Activated CD4-positive, CD25-positive, alpha-beta regulatory T cell treated with anti-CD3 and anti-CD28 coated beads, Interleukin-2, amount 50 U/mL, for 24 hours (primary cell): ENCODE results near the gene PPP2R2B.

Source experiments
- ATAC-seq, 2 donors: fragments of 150-1000 bp; cut with Tn5 transposase; one replicate each; pipeline ENCODE4 v1.10.0; 2021; ENCODE audit warnings: mild to moderate bottlenecking in 1 of 2, moderate library complexity in 1 of 2

PPP2R2B gene

GRCh38 chr5:146821732-146822131, 56.8 kb downstream of the PPP2R2B start:
- no peak for ATAC-seq

GRCh38 chr5:146820987-146821386, 57.6 kb downstream of the PPP2R2B start:
- no peak for ATAC-seq

DNA sequence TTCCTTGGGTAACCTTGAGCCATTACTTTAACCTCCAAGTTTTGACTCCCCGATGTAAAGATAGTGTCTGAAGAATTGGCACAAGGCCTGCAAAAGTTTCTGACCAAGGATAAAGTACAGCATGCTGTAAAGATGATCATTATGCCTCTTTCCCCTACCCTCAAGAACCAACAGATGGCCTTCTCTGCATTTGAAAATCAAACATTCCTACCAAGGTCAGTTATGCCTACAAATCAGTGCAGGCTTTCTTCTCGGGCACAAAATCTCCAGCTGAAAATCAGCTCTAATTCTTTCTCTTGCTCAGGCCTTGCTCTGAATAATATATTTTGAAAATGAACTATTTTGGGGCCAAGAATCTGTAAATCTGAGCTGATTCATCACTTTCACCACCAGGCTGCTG, 59.7 kb downstream of the PPP2R2B start:
- ATAC-seq: no peak

- no peak for ATAC-seq
Observed at GRCh38 chr5:146817973-146818372, 60.6 kb downstream of the PPP2R2B start.

DNA sequence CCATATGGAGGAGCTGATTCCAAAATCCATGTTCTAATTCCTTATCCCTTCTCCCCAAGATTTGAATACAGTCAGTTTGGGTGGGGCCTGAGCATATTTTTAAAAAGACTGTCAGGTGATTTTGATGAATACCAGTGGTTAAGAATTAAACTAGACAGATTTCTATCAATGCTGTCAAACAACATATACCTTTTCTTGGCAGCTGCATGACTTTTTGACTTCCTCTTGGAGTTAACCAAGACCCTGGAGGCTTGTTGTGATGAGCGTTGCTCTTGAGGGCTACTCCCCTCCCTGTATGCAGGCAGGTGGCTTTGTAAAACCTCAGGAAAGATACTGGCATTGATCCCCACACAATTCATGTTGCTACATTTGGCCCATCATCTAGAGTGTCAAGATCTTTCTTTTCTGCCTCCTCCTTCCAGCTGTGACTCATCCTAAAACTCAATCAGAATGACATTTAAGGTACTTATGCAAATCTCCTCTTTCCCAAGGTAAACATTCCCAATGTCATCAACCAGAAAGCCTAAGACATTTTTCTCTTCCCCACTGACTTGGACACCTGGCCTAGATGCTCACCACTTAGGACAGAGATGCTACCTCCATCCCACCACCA, 61.7 kb downstream of the PPP2R2B start:
- ATAC-seq: no peak

DNA sequence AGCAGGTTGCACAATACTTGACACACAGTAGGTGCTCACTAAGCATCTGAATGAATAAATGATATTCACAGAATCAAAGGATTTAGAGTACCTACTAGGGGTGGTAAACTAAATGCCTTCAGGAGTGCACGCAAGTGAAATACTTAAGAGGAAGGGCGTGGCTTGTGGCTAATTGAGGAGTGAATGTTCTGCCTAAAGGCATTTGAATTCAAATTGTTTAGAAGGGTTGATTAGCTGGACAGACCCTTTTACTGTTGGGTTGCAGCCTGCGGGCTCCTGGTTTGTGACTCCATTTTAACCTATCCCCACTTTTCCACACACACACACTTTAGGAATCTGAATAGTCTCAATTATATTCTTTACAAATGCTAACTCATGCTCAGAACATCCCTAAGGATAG, 63.1 kb downstream of the PPP2R2B start:
- no peak for ATAC-seq

DNA sequence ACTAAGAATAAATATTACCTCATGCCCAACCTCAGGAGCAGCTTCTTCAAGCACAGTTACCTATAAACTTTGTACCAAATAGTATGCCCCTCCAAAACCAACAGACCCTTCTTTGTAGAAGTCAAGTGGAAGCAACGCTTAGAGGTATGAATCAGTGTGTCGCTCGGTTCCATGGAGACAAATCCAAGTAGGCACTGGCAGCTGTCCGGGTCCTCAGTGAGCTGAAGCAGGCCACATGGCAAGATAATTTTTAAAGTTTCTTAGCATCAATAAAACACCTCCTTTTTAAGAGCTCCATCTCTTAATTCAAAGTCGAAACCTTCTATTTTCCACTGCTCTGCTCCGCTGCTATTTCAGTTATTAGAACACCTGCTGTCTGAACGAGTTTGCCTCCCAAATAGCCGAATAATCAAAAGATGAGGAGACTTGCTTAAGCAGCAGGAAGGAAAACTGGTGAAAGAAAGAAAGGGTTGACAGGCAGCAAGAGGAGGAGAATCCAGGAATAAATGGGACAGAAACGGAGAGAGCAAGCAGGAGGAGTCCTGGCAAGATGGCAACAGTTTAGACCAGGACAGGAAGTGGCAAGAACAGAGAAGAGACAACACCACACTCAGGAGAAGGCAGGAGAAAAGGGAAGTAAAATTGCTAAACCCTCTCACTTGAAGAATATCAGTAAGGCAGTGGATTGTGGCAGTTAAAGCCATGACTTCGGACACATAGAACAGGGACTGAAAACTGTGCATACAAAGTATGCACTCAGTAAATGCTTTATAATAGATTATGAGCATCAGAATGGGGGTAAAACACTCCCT, 65.0 kb downstream of the PPP2R2B start:
- ATAC-seq: no peak

GRCh38 chr5:146805081-146805480, 73.5 kb downstream of the PPP2R2B start:
- ATAC-seq: no peak

GRCh38 chr5:146802945-146803522, 75.5 kb downstream of the PPP2R2B start:
- no peak for ATAC-seq

- ATAC-seq: no peak
Observed at GRCh38 chr5:146799671-146800070, 78.9 kb downstream of the PPP2R2B start.

- ATAC-seq: no peak
Observed at GRCh38 chr5:146799231-146799630, 79.3 kb downstream of the PPP2R2B start.

DNA sequence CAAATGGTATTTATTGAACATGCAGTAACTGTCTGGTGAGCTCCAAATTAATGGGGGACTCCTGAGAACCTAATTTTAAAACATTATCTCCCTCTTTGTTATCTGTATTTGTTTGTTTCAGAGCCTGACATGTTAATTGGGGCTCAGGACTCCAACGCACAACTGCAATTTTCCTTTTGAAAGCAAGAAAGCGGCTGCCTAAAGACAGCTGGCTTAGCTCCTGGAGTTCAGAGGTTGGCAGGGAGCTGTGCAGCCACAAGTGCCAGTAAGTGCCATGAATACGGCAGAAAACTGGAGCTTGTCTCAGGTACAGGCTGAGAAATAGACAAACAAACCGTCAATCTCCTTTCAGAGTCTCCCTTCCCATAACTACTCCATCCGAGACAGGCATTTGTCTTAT, 80.9 kb downstream of the PPP2R2B start:
- no peak for ATAC-seq

DNA sequence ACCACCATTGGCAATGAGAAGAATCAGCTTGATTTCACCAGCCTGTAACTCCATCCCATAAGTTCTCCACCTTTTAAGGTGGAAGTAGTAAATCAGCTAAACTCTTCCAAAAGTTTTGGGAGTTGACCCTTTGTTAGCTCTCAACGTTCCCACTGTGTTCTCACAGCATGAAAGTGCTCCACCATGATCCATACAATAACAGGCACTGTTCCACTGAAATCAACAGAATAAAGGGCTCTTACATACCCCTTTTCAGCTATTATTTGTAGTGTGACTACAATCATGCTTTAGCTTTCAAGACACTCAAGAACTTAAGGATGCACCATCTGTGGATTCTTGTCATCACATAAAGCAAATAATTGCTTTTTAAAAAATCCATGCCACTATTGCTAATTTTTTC, 81.6 kb downstream of the PPP2R2B start:
- no peak for ATAC-seq

- ATAC-seq: no peak
Observed at GRCh38 chr5:146796144-146796543, 82.4 kb downstream of the PPP2R2B start.

GRCh38 chr5:146794326-146795029, 84.1 kb downstream of the PPP2R2B start:
- peak; percentile 62 to 72 for ATAC-seq

DNA sequence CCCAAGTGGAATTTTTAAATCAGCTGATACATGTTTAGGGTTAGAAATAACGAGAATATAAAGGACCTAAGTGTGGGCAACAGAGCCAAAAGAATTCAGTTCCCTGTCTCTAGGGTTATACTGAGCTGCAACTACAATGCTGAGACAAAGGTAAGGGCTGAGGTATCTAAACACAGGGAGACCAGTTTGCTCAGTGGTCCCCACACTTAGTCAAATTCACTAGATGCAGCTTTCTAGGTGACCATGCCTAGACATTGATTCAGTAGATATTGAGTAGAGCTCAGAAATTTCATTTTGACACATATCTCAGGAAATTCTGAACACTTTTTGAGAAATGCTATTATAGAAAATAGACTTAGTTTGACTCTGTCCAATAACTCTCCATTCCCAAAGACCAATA, 84.8 kb downstream of the PPP2R2B start:
- ATAC-seq: no peak

DNA sequence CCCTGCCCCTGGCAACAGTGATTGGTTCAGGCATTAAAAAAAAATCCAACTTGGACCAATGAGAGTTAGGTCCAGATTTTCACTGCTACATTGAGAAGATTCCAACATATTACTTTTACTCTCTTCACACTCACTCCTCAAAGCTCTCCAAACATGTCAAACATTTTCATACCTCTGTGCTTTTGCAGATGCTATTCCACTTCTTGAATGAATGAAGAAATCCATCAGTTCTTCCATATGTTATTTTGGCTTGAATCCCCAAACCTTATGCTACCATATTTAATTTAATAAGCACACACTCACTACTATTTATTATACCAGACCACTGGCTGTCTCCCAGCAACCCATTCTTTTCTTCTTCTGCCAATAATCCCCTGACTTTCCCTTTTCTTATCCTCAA, 87.1 kb downstream of the PPP2R2B start:
- ATAC-seq: no peak

DNA sequence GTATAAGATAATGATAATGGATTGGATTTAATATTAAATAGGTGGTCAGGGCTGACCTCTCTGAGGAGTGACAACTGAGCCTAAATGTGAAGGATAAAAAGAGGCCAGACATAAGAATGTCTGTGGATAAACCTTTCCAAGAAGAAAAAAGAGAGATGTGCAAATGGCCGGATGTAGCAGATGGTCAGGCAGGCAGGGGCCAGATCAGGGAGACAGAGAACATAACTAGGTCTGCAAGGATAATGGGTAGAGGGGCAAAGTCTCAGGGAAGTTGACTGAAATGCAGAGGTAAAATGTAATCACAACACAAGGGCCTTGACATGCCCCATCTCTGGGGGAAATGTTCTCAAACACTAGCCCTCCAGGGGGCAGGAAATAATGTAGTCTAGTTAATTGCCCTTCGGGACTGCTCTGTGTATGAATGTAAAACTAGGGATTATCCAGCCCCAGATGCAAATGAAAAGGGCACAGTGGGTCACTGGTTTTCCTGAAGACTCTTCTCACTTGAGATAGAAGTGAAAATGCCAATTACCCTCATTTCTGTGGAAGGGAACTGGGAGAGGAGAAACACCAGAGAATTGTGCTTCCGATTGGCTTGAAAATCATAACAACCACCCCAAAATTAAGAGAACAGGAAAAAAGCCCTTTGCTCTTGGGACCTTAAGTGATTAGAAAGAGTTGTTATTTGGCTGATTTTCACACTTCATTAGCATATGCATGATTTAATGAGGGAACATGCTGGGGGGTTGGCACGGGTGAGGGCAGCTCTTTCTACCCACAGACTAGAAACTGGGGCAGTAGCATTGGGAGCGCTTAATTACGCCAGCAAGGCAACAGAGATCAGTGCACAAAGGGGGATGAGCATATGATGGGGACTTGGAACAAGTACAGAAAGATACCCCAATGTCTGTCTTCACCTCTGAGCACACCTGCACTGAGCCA, 88.6 kb downstream of the PPP2R2B start:
- ATAC-seq: no peak

- no peak for ATAC-seq
Observed at GRCh38 chr5:146788898-146789297, 89.7 kb downstream of the PPP2R2B start.

DNA sequence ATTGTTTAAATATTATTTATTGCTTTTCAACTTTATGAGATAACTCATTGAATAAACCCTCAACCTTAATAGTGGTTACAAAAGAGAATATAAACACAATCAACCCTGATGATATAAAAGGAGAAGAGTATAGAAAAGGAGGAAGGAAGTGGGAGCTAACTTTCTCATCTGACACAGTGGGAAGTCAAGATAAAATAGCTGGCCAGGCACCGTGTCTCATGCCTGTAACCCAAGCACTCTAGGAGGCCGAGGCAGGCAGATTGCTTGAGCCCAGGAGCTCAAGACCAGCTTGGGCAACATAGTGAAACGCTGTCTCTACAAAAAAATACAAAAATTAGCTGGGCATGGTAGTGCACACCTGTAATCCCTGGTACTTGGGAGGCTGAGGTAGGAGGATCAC, 93.5 kb downstream of the PPP2R2B start:
- no peak for ATAC-seq

- ATAC-seq: no peak
Observed at GRCh38 chr5:146781157-146781556, 97.4 kb downstream of the PPP2R2B start.

- no peak for ATAC-seq
Observed at GRCh38 chr5:146779211-146779869, 99.2 kb downstream of the PPP2R2B start.
